GM19452 (cell line): ENCODE data around the gene STAT6.
"Not testable (repeated sequence)": the region's sequence is repeated elsewhere in the genome, so short reads cannot be mapped to it uniquely, and the experiment has no call there.

Experiments used
- ATAC-seq: cut with Tn5 transposase; IDR thresholded peaks from one replicate; pipeline ENCODE4 v1.9.1; 2021; ENCODE audit not compliant: unreplicated experiment

Gene STAT6

GRCh38 chr12:57088354-57089270 is 22.6 kb downstream of the STAT6 start, which contains the start of gene NAB2:
TSS of gene NAB2 (plus strand) at chr12:57089114. CDS start at chr12:57089272, 158 bp downstream.
- ATAC-seq: peak; percentile 60

DNA sequence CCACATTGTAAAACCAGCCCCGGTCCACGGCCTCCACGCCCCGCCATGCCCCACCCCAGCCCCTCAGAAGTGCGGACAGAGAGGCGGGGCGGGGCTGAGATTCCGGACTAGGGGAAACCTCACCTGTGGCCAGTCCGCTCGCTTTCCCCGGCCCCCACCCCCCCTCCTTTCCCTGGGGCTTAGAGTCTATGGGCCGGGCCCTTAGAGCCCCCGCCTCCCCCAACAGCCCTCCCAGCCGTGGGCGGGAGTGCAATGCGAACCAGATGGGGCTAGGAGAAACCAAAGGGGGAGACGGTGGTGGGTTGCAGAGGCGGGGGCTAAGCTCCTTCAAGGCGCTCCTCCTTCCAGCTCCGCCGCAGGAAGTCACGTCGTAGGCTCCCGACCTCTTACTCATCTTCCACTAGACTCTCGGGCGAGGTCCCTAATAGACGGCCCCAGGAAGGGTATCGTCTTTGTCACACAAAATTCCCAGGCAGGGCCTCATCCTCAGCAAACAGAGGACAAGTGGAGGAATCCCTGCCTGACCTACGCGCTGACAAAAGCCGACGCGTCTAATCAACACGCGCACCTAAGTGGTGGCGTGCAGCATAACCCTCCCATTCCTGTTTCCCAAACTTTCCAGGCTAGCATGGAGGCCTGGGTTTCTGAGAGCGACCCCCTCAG is 23.3 kb downstream of the STAT6 start:
- peak; percentile 31 for ATAC-seq

DNA sequence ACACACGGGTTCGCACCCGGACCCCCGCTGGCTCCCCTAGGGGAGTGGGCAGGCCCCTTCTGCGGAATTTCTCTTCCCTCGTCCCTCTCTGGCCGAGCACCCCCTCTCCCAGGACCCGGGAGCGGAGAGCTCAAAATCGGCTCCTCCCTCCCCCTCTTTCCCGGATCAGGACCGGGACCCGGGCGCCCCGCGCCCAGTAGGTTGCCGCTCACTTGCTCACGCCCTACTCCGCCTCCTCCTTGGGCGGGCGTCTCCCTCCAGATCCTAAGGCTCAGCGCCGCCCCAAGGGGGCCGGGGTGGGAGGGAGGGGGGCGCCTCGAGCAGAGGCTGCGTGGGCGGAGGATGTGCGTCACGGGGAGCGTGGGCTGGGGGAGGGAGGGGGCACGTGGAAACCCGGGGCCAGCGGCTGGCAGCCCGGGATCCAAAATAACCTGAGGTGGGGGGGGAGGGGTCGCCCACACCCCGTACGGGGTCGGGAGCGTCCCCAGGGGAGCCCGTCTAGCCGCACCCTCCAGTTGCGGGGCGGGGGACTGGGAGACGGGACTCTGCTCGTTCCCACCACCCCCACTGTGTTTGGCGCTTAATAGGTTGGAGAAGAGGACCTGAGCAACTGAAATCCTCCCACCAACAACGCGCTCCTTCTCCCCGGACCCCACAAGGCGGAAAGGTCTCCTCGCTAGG is 24.0 kb downstream of the STAT6 start:
- ATAC-seq: peak; percentile 28

DNA sequence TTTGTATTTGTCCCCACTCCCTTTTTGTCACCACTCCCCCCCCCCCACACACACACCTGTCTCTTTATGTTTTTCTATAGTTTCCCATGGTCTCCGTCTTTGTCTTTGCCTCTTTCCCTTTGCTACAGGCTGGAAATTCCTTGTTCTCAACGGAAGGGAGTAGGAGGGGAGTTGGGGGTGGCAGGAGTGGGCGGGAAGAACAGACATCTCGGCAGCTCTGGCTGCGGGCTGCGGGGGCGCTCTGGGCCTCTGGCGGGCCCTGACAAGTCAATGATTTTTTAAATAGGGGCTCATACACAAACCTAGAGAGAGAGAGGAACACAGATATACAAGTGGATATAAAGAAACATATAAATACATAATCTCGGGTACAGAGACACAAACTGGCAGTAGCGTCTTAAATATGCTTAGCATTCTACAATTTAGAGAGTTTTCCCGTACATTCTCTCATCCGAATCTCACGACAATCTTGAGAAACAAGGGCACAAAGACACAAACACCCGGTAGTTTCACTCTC is 24.6 kb downstream of the STAT6 start:
- no peak for ATAC-seq

DNA sequence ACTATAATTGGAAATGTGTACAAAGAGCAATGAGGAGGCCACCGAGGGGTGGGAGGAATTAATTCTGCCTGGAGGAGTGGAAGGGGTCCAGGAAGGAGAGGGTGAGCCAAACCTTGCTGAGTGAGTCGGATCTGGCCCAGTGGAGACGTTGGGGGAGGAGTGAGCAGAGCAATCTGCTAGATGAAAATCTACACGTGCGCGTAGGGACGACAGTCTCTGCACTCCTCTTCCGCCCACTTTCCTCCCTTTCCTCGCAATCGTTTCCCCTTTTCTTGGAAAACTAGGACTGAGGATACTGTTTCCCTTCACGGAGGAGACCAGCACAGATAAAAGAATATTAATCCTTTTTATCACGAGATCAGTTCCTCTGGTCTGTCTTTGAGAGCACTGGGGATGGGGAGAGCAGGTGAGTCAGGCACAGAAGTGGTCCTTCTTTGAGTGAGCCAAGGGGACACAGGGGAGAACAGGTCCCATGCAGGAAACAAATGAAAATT is 25.1 kb downstream of the STAT6 start:
- no peak for ATAC-seq

DNA sequence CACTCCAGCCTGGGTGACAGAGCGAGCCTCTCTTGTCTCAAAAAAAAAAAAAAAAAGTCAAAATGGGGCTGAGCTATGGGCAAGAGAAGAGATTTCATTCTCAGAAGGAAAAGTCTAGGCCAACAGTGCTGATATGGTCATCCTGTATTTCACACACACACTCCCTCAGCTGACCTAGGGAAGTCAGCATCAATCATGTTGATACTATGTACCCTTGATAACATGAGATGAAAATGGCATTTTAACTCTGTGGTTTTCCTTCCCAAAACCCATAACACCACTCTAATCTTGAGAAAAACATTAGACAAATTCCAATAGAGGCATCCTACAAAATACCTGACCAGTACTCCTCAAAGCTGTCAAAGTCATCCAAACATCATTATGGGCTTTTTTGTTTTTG is 30.3 kb downstream of the STAT6 start:
- ATAC-seq: no peak

- ATAC-seq: no peak
Observed at GRCh38 chr12:57079821-57080220, 31.3 kb downstream of the STAT6 start.

GRCh38 chr12:57078519-57079404 is 32.4 kb downstream of the STAT6 start, which contains the start of gene NEMP1:
TSS of gene NEMP1 (minus strand) at chr12:57078791. CDS start at chr12:57078745, 46 bp downstream.
- ATAC-seq: peak; percentile 96

GRCh38 chr12:57073566-57074450 is 37.4 kb downstream of the STAT6 start:
- not testable (repeated sequence) for ATAC-seq

DNA sequence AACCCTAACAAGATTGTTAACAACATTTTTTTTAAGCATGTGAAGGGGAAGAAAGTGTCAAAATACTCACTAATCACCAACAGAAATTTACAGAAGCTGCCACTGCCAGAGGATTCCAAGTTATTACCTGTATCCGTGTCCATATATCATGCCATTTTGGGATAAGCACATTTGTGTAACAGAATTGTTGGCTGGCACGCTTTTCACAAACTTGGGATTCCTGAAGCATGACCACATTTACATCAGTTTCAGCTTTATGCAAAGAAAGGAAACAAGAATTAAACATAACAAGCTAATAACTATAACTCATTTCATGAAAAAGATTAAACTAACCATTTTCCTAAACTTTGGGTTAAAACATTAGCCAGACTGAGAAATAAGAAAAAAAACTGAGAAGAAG is 38.5 kb downstream of the STAT6 start:
- no peak for ATAC-seq

DNA sequence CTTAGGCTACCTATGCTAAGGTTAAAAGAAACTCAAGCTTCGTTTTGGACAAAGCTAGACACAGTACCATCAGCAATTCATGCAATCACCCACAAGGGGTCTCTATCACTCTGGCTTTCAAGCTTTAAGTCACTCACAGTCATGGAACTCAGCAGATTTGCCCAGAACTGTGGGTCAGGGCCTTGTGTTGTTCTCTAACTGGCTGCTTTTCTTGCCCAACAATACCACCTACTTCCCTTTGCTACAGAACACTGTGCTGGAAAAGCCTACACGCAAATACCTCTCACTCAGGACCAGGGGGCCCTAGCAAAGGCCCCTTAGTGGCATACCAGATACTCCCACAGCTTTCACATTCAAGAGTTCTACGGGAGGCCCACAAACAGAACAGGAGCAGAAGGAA is 41.6 kb downstream of the STAT6 start:
- ATAC-seq: peak; percentile 76

- ATAC-seq: no peak
Observed at GRCh38 chr12:57066245-57066644, 44.9 kb downstream of the STAT6 start.

DNA sequence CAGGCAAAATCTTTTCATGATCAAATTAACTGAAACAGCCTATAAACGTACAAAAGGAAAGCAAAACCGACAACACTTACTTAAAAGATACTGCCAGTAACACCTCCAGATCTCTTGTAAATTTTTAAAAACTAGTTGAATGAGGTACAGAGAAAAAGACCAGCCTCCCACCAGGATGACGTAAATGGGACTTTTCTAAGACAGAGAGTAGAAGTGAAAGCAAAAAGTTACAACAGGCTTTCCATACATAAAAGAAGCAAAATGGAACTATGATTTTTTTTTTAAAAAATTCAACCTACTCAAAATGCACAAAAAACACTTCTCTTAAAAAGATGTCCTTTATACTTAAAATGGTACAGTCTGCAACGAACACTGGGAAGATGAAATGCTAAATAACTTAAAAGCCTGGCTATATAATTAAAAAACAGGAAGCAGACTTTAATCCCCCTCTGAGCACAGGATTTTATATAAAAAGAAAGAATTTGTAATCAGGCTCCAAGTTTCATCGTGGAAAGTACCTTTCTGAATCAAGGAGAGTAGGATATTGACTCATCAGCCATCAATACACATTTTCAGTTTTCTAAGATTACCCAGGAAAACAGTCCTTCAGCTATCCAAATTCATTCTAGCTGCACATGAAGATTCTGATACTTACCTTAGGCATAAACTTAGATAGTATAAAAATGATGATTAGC is 47.0 kb downstream of the STAT6 start:
- peak; percentile 79 for ATAC-seq

GRCh38 chr12:57058454-57058853 is 52.7 kb downstream of the STAT6 start:
- ATAC-seq: no peak

DNA sequence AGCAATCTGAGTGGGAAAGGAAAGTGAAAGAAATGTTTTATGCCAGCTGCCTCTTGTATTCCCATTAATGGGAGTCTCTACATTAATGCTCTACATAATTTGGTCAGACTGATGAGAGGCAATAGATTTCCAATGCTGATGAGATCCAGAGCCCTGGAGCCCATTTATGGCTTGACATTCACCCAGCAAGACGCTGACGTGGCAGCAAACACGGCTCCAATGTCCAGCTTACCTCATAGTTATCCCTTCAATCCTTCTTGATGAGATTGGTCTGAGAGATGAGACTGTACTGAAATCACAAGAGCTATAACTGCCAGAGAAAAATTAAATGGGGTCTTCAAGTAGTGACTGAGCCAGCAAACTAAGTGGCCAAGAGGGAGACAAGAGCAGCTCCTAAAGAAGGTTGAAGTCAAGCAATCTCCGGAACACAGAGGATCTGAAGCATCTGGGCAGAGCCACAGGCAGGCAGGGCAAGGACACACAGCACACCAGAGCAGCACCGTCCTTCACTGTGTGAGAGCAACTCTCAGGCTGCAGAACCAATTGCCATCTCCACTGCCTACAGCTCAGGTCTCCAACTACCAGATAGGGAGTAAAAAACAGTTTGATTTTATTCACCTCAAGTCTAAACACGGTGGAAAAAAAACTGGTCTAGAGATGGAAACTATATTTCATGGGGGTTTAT is 54.0 kb downstream of the STAT6 start:
- no peak for ATAC-seq

DNA sequence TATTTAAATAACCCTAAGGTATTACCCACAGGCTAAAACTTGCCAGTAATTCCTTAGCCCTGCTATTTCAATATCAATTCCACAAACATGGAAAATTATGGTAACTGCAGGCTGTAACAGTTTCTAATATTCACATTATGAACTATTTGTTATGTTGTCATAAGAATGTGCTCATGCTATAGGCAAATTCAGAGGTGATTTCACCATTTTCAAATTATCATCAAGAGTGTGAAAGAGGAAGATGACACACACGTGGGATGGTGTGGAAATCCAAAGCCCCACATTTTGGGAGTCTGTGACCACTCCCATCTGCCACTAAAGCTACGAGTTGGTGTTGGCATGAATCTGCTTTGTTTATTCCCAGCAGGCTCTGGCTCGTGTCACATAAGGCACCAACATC is 55.3 kb downstream of the STAT6 start:
- ATAC-seq: no peak

DNA sequence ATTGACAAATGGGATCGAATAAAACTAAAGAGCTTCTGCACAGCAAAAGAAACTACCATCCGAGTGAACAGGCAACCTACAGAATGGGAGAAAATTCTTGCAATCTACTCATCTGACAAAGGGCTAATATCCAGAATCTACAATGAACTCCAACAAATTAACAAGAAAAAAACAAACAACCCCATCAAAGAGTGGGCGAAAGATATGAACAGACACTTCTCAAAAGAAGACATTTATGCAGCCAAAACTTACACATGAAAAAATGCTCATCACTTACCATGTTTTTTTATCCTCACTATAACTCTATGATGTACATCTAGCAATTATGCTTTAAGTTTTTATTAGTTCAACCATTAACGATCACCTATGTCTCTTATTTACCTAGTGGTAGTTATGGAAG is 57.3 kb downstream of the STAT6 start:
- not testable (repeated sequence) for ATAC-seq

- ATAC-seq: not testable (repeated sequence)
Observed at GRCh38 chr12:57053146-57053545, 58.0 kb downstream of the STAT6 start.
